ENCODE measurements around the gene RNASE4.
"Not testable (repeated sequence)": the region's sequence is repeated elsewhere in the genome, so short reads cannot be mapped to it uniquely, and the experiment has no call there.

Gene RNASE4

DNA sequence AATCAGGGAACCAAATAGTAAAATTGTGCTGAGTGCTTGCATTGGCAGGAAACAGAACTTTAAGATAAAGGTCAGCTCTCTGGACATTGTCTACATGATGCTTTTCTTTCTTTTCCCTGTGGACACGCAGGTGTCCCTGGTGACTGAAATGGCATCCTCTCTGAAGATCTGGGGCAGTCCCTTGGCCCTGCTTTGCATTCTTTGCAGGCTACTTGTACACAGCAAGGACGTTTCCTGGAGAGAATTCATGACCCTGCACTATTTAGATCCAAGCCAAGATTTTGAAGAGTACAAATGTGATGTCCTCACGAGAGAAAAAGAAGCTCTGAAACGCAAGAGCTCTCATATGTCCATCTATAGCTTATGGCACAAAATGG is 50.1 kb downstream of the RNASE4 start:
- no peak for DNase-seq (ENCODE audit: low read depth in 2 of 2, low spot score in 1 of 2)

DNA sequence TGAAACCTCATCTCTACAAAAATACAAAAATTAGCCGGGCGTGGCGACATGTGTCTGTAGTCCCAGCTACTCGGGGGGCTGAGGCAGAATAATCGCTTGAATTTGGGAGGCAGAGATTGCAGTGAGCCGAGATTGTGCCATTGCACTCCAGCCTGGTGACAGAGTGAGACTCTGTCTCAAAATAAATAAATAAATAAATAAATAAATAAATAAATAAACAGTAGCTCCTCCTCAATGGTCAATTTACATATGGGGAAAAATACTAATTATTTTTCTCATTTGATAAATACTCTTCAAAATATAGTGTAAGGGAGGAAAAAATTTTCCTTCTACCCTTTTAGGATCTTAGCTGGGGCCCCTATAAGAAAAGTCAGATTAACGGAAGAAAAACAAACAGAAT is 53.9 kb downstream of the RNASE4 start:
- not testable (repeated sequence) for DNase-seq (ENCODE audit: low read depth in 2 of 2, low spot score in 1 of 2)

DNA sequence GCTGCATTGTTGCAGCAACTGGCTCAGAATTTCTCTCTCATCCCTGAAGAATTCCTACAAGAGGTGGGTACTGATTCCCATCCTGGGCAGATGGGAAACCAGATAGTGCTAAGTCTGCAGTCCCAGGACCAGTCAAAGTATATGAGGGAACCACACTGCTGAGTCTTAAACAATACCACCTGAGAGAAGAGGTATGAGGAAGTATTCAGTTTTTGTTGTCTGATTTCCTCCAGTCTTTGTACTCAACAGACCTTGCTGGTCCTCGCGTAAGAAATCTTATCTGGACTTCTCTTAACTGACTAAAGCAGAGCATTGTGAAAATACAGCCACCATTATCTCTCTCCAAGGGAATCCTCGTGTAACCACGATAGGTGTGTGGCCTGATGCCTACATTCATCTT is 57.8 kb downstream of the RNASE4 start:
- DNase-seq (ENCODE audit: low read depth in 2 of 2, low spot score in 1 of 2), result no peak

DNA sequence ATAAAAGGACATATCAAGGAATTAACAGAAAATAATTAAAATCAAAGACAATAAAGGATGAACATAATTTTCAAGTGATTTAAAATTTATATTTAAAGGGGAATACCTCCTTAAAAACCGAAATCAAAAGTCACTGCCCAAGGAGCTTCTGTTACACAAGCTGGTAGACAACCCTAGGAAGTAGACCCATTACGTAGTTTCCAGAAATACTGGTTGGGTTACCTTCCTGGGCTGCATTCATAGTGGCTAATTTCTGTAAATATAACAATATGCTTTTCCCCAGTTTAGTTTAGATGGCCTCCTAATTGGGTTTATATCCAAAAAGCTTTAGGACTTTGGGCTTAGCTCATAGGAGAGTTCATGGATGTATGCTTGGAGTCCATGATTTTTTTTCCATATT is 59.2 kb downstream of the RNASE4 start:
- DNase-seq (ENCODE audit: low read depth in 2 of 2, low spot score in 1 of 2), result no peak

DNA sequence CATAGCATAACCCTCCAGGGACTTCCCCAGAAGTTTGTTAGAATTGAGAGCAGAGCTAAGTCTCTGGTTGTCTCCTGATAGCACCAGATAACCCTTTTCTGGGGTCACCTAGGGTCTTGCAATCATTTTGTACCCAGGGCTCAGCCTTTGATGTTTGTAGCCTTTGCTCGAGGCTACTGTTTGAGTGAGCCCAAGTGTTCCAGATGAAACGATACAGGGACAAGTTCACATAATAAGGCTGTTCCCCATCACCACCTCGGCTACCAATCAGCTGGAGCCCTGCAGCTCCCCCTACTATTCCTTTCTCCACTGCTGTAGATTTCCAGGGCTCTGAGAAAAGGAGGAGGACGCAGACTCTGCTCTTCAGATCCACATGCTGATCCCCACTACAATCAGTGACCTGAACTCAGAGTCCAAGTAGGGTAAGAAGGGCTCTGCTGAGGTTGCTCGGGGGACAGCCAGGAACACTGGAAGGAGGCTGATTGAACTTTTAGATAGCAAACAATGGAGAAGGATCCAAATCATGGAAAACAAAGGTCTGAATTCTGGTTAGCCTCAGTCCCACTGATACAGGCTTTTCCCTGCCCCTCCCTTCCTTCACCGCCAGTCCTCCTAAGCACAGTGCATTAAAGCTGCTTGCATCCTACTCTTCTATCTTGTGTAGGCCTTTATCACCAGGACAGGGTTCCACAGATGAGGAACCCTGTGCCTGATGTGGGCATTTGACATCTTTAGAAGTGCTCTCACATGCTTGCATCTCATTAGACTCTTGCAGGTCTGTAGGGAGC is 61.4 kb downstream of the RNASE4 start, which contains the start of gene EDDM3A:
EDDM3A (plus strand) TSS at position 317 of the 788 bp plus-strand sequence. CDS start 1,694 bp downstream, outside the sequence.
- DNase-seq (ENCODE audit: low read depth in 2 of 2, low spot score in 1 of 2), result no peak

DNA sequence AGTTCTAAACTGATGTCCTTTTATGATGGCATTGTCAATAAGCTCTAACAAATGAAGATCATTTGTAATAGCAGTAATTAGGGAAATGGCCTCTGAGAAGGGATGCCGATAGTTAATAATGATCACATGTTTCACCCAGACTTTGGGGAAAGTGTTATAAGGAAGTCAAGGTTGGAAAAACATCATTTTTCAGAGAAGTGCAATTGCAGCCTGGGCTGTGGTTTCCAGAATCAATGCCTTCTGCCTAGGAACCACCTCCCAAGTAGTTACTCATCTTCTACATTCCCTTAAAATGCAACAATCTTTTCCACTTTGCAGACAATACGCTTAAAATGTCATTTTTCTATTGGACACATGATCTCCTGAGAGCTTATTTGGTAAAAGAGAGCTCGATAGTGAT is 62.2 kb downstream of the RNASE4 start:
- no peak for DNase-seq (ENCODE audit: low read depth in 2 of 2, low spot score in 1 of 2)

DNA sequence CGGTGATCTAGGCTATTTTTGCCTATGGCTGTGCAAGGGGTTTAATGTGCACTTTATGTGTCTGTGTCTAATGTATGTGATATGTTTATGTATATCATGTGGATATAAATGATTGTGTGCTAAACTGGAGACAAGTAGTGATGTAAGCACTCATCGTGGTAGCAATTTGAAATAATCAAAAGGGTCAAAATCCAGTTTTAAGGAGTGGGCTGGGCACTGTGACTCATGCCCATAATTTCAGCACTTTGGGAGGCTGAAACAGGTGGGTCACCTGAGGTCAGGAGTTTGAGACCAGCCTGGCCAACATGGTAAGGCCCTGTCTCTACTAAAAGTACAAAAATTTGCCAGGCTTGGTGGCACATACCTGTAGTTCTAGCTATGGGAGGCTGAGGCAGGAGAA is 64.1 kb downstream of the RNASE4 start:
- no peak for DNase-seq (ENCODE audit: low read depth in 2 of 2, low spot score in 1 of 2)

DNA sequence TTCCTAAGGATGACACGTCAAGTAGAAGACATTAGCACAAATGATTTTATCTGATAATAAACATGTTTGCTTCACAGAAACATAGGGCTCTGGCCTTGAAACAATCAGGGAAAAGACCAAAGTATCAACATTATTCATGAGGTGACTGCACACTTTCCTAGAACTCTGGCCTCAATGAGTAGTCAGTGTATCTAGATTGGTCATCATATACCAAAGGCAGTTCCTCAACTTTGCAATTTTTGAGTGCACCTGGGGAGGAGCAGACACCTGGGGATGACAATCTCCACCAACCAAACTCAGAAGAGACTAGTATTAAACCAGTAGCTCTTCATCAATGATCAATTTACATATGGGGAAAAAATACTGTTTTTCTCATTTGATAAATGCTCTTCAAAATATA is 65.8 kb downstream of the RNASE4 start:
- DNase-seq (ENCODE audit: low read depth in 2 of 2, low spot score in 1 of 2), result no peak

Measured in stimulated activated CD8-positive, alpha-beta memory T cell treated with anti-CD3 and anti-CD28 coated beads, Interleukin-4, amount 100 ng/mL, for 1 hour (primary cell).